LNCaP clone FGC (cell line): ENCODE results near the gene UBE2QL1.
A peak's percentile ranks its signal among the peaks of the same experiment; 100 is the strongest.

Experiments
- DNase-seq: peaks from one replicate; pipeline ENCODE4 v3.0.0-alpha.2; 2011; ENCODE audit warnings: low read depth
- H3K4me3 ChIP-seq: 2 replicates; pipeline ENCODE4 v1.5.1; 2011; ENCODE audit warnings: mild to moderate bottlenecking, low read depth, low read length, control low read depth
- TF ChIP-seq, protein P1 (sequence below): IDR thresholded peaks from 2 replicates; pipeline ENCODE4 v1.5.1; 2012; ENCODE audit warnings: mild to moderate bottlenecking; ENCODE audit not compliant: control insufficient read depth, insufficient read depth; ENCODE audit errors: extremely low read depth

The UBE2QL1 gene

DNA sequence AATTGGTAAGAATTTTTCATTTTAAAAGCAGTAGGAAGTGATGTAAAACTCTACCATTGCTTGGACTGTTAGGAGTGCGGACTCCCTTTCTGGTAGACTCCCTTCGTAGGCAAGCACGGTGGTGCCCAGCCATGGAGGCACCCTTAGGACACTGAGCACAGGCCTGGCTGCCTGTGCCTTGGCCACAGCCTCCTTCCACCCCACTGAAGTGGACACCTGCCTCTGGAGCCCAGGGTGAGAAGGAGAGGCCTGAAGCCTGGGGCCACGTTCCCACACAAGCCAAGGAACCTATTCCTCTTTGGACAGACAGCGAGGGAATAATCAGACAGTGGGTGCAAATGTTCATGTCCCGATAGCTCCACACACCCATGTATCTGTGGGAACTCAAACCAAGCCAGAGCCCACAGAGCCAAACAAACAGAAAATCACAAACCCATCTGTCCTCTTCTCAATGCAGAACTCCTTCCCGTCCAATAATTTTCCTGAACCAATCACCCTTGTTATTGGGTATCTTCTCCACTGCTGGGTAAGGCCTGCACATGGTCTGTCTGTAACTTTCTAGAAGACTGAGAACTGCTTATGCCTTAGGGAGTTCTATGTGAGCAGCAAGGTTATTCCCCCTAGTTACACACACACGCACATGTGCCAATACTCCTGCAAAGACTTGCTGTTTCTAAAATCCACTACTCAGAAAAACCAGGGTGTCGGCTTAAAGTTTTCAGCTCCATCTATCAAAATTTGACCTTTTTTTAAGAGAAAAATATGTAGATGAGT is 45.2 kb downstream of the UBE2QL1 start:
- TF ChIP-seq, protein P1, sequence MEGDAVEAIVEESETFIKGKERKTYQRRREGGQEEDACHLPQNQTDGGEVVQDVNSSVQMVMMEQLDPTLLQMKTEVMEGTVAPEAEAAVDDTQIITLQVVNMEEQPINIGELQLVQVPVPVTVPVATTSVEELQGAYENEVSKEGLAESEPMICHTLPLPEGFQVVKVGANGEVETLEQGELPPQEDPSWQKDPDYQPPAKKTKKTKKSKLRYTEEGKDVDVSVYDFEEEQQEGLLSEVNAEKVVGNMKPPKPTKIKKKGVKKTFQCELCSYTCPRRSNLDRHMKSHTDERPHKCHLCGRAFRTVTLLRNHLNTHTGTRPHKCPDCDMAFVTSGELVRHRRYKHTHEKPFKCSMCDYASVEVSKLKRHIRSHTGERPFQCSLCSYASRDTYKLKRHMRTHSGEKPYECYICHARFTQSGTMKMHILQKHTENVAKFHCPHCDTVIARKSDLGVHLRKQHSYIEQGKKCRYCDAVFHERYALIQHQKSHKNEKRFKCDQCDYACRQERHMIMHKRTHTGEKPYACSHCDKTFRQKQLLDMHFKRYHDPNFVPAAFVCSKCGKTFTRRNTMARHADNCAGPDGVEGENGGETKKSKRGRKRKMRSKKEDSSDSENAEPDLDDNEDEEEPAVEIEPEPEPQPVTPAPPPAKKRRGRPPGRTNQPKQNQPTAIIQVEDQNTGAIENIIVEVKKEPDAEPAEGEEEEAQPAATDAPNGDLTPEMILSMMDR = no peak
- no peak for DNase-seq
- no peak overlapping the region for H3K4me3 ChIP-seq

DNA sequence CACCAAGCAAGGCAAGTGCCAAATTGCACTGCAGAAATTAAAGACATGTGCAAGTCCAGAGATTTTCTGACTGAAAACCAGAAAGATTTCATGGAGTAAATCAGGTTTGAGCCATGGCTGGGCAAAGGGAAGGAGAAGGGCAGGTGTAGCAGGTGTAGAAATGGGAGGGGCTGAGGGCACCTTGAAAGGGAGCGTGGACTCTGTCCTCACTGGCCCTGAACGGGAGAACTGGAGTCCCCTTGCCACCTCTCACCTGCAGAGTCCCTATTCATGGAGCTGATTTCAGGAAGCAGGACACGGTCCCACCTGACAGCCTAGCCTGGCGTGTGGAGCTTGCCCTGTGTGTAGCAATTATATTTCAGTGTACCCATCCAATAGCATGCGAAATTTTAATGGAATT is 46.3 kb downstream of the UBE2QL1 start:
- no peak overlapping the region for H3K4me3 ChIP-seq
- DNase-seq = no peak
- TF ChIP-seq, protein P1 = no peak

DNA sequence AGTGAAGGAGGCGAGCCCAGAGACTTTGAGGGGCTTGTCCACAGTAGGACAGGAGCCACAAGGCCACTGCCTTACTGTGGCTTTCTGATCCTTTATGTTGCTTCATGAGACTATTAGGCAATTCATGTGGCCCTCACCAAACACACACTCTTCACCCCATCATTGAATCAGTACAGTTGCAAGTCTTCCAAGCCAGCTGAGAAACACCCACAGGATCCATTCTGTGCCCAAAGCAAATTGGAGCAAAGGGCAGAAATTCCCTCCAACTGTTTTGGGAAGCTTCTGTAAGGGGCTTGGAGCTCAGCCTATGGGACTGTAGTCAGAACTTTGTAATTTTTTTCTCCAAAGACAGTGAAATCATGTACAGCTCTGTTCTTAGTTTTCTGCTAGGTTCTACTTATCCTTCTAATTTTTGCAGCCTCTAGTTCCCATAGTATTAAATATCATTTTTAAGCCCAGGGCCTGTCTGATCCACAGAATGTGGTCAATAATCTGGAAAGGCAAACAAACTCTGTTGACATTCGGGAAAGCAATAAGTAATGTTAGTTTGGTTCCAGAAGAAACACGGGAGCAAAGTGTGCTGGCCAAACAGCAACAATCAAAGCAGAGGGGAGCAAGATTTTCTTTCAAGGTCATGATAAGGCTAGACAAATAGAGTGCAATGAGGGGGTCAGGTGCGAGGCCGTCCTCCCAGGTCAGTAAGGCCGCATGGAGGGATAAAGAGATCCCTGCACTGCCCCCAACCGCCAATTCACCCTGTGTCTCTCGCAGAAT is 47.0 kb downstream of the UBE2QL1 start:
- no peak overlapping the region for H3K4me3 ChIP-seq
- peak; percentile 30 for DNase-seq
- TF ChIP-seq, protein P1 = no peak

DNA sequence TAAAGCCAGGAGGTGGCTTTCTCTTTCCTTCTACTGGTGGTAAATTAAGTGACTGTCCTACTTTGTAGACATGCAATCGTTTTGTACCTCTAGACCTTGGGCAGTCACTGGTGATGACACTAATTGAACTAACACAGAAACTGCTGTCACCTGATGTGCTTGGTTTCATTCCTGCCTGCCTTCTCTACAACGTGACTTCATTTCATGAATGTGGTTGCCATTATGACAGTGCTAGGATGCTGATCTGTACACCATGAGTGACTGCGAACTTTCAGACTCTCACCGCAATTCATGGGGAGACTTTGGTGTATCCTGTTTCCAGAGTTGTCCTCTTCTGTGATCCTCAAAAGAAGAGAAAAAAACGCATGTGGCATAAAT is 47.5 kb downstream of the UBE2QL1 start:
- TF ChIP-seq, protein P1 = no peak
- H3K4me3 ChIP-seq = no peak overlapping the region
- no peak for DNase-seq

DNA sequence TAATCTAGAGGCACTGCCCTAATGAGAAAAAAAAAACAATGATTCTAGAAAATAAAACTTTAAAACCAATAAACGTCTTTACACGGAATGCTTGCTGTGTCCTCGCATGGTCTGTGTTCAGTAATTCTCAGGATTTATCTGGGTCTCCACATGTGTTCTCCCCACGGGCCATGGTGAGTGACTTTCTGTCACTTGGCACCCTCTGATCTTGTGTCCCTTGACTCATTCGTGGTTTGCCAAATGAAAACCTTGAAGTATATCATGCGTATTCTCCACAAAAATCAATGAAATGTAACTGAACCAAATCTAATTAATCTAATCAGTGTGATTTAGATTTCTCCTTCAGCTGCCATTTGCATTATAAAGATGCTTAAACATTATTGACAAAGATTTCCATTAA is 48.0 kb downstream of the UBE2QL1 start:
- no peak for DNase-seq
- TF ChIP-seq, protein P1 = no peak
- H3K4me3 ChIP-seq = no peak overlapping the region

DNA sequence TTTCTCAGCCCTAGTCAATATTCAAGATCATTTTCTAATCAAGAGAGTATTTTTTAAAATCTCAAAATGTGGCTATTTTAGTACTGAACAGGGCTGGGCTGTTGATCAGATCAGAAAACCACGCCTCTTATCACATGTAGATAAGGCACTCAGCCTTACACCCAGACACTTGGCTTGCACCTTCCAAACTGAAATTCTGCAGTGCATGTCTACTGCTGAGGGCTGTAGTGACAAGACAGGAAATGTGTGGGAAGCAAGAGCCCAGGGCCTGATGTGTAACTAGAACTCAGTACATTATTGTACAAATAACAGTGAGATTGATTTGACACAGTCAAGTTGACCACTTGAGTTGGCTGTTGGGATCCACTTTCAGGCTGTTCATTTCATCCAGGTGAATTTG is 48.6 kb downstream of the UBE2QL1 start:
- no peak overlapping the region for H3K4me3 ChIP-seq
- no peak for DNase-seq
- TF ChIP-seq, protein P1 = no peak
